ENCODE results near the gene GARRE1.
"Not testable (repeated sequence)": the region's sequence is repeated elsewhere in the genome, so short reads cannot be mapped to it uniquely, and the experiment has no call there.

Gene GARRE1, protein sequence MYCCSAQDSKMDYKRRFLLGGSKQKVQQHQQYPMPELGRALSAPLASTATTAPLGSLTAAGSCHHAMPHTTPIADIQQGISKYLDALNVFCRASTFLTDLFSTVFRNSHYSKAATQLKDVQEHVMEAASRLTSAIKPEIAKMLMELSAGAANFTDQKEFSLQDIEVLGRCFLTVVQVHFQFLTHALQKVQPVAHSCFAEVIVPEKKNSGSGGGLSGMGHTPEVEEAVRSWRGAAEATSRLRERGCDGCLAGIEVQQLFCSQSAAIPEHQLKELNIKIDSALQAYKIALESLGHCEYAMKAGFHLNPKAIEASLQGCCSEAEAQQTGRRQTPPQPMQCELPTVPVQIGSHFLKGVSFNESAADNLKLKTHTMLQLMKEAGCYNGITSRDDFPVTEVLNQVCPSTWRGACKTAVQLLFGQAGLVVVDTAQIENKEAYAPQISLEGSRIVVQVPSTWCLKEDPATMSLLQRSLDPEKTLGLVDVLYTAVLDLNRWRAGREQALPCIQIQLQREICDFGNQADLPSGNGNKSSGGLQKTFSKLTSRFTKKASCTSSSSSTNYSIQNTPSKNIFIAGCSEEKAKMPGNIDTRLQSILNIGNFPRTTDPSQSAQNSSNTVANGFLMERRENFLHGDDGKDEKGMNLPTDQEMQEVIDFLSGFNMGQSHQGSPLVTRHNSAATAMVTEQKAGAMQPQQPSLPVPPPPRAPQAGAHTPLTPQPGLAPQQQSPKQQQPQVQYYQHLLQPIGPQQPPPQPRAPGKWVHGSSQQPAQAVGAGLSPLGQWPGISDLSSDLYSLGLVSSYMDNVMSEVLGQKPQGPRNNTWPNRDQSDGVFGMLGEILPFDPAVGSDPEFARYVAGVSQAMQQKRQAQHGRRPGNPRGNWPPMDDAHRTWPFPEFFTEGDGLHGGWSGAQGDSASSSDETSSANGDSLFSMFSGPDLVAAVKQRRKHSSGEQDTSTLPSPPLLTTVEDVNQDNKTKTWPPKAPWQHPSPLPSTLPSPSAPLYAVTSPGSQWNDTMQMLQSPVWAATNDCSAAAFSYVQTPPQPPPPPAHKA (N-terminal part only)

DNA sequence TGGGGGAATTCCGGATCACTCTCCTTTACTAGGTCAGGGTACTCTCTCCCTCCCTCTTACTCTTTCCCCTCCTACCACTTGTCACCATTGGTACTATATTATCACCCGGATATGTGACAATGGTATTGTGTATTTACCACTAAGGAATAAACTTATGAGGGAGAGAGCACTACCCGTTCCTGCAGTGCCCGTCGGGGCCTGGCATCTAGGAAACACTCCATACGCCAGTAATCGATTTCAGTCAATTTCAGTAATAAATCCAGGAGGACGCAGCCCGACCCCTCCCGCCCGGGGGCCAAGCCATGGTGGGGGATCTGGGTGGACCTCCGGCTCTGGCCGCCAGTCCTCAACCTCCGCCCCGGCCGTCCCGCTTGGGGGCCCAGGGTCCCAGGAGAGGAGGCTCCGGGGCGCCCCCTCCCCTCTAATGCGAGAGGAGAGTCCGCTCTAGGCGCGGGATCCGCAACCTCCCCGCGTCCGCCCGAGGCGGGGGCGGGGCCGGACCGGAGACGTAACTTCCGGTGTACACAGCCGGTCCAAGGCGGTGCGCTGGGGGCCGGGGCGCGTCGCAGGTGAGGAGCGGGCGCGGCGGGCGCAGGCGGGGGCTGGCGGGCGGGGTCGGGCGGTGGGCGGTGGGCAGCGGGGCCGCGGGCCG is at the start of gene GARRE1:
Gene GARRE1 (plus strand): TSS at position 509 of the 652 bp plus-strand sequence. CDS start 45,920 bp downstream, outside the sequence.
- DNase-seq (ENCODE audit: low read depth in 2 of 2): peak; percentile 51 to 73

DNA sequence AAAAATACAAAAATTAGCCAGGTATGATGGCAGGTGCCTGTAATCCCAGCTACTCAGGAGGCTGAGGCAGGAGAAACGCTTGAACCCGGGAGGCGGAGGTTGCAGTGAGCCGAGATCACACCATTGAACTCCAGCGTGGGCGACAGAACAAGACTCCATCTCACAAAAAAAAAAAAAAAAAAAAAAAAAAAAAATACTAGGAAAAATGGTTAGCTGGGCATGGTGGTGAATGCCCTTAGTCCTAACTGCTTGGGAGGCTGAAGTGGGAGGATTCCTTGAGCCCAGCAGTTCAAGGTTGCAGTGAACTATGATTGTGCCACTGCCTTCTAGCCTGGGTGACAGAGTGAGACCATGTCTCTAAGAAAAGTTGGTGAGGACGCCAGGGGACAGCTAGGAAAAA is 49.0 kb upstream of the GARRE1 start:
- not testable (repeated sequence) for DNase-seq (ENCODE audit: low read depth in 2 of 2)

DNA sequence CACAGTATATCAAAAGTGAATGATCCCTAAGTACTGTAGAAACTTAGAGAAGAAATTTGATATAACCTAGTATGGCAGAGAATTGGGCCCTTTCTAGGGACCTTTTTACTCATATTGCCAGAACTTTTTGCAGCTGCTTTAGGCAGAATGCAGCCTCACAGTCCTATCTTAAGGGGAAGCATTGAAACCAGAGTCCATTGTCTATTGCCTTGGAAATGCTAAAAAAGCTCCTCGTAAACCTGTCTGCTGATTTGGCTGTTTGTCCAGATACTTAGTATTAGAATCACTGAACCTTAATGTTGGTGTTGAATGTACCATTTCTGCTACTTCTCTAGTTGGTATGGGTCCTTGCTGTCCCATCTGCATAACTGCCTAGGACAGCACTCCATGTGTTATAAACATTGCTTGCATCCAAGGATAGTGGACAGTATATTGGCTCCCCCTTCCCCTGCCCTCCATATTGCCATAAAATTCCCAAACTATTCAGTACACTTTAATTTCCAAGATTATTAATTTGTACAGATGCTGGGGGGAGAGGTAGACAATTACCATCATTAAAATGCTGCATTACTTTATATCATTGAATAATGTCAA is 46.0 kb upstream of the GARRE1 start:
- DNase-seq (ENCODE audit: low read depth in 2 of 2): no peak

DNA sequence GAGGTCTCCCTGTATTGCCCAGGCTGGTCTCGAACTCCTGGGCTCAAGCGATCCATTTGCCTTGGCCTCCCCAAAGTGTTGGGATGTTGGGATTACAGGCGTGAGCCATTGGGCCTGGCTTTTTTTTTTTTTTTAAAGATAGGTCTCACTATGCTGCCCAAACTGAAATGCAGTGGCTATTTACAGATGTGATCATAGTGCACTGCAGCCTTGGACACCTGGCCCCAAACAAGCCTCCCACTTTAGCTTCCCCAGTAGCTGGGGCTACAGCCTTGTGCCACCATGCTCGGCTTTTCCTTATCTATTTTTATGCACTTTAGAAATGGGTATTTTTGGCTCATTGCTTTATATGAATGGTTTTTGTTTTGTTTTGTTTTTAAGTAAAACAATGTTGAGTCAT is 44.6 kb upstream of the GARRE1 start:
- no peak for DNase-seq (ENCODE audit: low read depth in 2 of 2)

DNA sequence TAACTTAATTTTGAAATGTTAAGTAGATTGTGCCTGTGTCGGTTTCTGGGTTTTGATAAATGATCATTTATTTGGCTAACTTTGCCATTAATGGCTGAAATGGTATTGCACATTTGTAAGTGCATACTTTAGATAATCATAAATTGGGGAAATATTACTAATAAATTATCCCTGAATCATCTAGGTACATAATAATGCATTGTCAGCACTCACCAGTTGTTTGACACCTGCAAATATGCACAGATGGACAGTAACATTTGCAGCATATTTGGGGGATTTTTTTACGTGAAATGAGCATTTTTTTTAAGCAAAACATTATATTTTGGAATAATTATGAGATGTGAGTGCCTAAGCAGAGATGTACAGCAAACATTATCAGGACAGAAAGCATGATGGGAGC is 41.1 kb upstream of the GARRE1 start:
- DNase-seq (ENCODE audit: low read depth in 2 of 2): no peak

DNA sequence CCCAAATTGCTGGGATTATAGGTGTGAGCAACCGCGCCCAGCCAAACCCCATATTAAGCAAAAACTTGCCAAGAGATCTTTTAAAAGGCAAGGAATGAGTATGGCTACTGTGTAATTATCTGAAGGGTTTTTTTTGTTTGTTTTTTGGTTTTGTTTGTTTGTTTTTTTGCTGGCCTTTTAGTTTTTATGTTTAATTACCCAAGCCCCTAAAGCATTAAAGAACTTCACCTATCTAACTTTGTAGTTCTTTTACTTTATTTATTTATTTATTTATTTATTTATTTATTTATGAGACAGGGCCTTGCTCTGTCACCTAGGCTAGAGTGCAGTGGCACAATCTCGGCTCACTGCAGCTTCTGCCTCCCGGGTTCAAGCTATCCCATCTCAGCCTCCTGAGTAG is 40.3 kb upstream of the GARRE1 start:
- DNase-seq (ENCODE audit: low read depth in 2 of 2): no peak

DNA sequence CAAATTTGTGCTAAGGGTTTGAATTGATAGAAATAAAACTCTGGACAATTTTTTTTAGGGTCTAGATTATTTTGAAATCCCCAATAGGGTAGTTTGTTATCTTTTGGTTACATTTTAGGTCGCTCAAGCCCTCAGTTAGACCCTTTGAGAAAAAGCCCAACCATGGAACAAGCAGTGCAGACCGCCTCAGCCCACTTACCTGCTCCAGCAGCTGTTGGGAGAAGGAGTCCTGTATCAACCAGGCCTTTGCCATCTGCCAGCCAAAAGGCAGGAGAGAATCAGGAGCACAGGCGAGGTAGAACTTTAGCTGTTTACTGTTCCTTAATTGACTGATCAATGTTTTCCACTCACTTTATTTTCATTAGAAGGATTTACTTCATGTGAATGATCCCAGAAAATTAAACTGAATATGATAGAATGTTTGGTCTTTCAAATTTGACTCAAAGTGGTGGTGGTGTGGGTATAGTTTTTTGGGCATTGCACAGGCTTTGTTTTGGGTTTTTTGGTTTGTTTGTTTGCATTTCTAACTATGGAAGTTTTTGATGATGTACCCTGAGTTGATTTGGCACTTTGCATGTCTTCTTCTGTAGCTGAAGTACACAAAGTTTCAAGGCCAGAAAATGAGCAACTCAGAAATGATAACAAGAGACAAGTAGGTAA is 39.2 kb upstream of the GARRE1 start:
- DNase-seq (ENCODE audit: low read depth in 2 of 2): no peak

DNA sequence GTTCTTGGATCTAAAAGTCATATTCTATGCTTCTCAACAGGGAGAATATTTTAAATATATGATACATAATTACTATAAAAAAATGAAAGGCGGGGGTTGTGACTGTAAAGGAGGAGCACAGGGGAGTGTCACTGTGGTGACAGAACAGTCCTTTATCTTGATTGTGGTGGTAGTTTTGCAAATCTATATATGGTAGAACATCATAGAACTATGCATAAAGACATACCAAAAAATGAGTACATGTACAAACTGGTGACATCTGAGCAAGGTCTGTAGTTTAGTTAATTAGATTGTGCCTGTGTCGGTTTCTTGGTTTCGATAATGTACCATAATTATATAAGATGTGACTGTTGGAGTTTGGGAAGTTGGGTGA is 38.7 kb upstream of the GARRE1 start:
- no peak for DNase-seq (ENCODE audit: low read depth in 2 of 2)

DNA sequence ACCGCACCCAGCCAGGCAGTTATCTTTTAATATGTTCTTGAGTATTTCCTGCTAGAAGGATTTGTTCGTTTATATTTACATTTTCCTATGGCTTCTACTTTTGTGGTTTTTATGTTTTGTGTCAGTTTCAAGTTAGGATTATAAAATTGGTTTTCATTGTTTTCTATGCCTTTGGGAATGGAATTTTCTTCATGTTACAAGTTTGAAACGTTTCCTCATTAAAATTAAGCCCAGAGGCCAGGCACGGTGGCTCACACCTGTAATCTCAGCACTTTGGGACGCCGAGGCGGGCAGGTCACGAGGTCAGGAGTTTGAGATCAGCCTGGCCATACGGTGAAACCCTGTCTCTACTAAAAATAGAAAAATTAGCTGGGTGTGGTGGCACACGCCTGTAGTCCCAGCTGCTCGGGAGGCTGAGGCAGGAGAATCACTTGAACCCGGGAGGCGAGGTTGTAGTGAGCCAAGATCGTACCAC is 37.6 kb upstream of the GARRE1 start:
- not testable (repeated sequence) for DNase-seq (ENCODE audit: low read depth in 2 of 2)

DNA sequence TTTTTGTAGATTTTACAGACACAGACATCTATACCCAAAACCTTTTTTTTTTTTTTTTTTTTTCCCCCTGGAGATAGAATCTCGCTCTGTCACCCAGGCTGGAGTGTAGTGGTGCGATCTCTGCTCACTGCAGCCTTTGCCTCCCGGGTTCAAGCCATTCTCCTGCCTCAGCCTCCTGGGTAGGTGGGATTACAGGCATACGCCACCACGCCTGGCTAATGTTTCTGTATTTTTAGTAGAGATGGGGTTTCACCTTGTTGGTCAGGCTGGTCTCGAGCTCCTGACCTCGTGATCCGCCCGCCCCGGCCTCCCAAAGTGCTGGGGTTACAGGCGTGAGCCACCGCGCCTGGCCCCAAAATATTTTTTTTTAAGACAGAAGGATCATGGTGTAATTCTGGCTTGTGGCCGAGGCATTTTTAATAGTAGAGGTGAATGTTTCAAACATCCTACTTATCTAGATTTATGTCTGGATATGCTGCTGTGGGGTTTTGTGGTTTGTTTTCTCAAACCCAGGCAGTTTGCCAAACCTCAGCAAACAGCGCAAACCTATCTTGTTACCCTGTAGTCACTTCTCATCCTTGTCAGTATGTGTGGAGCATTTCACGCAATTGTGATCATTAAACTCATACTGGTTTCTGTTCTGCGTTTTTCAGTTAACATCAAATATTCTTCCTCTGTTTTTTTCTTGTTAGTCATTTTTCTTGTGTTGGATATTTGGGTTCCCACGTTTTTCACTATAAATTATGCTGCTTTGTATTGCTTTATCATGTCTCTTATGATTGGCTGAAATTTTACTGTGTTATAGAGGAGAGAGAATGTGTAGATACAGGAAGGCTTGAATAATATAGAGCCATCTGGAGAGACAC is 36.2 kb upstream of the GARRE1 start:
- DNase-seq (ENCODE audit: low read depth in 2 of 2): peak; percentile 38 to 40

DNA sequence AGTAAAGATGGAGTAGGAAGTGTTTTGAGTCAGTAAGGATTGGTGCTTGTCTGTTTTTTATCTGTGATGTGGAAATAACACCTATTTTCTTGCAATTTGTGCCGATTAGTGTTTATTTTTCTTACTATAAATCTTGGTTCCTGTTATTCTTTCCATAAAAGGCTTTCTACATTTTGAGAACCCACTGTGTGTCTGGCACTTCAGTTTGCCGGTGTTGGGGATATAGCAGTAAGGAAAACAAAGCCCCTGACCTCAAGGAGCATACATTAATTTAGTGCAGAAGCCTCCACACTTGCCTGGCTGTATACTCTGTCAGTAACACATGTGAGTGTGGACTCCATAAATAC is 35.6 kb upstream of the GARRE1 start:
- no peak for DNase-seq (ENCODE audit: low read depth in 2 of 2)

DNA sequence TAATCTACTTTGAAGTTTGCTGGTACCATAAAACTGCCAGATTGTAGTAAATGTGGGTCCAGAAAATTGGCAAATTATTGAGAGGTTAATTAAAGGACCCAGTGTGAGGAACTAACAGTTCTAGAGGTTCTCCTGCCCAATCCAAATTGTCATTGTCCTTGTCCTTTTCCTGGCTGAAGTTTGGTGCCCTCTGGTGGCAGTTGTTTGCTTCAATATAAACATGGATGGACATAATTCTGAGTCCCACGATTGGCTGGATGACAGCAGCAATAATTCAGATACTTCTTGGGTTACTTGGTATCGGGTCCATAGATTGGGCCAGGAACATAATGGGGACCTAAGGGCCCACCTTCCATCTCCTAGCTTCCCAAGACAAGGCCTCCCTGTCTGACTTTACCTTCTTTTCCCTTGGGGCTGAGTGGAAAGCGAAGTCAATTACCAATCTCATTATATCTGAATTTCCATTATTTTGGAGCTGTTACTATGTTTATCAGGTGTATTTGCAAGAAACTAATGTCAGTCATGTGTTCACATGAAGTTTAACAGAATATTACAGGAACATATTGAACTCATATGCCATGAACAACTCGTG is 33.8 kb upstream of the GARRE1 start:
- peak in 1 of 2 donors; percentile 34 for DNase-seq (ENCODE audit: low read depth in 2 of 2)

DNA sequence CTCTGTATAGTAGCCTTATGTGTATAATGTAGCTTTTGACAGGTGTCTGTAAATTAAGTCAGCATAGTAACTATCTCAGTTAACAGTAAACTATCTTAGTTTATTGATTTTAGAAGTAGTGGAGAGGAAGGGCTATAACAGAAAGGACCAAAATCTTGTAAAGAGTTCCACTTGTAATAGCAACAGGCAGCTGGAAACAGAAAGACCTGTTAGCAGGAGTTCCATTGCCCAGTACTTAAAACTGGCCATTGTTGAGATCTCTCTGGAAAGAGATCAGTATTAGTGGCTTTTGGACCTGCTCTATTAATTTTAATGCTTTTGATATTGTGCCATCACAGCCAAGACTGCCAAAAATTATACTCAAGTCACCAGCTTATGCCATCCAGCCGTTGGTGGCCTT is 32.0 kb upstream of the GARRE1 start:
- DNase-seq (ENCODE audit: low read depth in 2 of 2): no peak

DNA sequence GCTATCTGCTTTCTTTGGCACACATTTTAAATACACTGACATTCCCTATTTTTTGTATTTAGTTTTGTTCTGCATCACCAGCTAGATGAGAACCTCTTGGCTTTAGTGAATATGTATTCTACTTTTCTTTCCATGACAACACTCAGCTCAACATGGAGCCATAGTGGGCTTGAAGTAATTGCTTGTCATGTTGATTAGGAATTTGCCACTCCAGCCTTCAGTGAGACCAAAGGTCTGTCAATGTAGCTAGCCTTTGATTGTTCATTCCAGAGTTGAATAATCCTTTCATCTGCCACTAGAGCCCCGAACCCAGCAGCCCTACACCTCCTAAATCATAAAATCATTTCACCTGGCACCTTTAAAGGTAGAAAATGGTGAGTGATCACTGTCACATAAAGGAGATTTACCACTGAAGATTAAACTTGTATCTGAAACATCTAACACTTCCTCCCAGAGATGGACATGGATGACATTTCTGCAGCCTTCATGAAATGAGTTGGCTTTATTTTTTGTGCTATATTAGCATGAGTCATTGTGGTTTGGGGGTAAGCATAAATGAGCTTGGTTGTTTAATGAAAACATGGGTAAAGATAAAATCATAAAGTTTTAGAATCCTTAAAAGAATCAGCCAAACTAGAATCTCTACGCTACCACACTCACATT is 29.2 kb upstream of the GARRE1 start:
- DNase-seq (ENCODE audit: low read depth in 2 of 2): no peak

DNA sequence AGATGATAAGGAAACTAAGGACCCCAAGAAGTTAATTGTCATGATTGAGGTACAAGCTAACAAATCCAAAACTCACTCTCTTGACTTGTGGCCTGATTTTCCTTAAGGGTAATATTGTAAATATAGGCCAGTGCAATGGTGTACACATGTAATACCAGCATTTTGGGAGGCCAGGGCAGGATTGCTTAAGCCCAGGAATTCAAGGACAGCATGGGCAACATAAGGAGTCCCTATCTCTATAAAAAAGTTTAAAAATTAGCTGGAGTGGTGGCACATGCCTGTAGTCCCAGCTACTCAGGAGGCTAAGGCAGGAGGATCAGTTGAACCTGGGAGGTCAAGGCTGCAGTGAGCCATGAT is 28.7 kb upstream of the GARRE1 start:
- DNase-seq (ENCODE audit: low read depth in 2 of 2): no peak

DNA sequence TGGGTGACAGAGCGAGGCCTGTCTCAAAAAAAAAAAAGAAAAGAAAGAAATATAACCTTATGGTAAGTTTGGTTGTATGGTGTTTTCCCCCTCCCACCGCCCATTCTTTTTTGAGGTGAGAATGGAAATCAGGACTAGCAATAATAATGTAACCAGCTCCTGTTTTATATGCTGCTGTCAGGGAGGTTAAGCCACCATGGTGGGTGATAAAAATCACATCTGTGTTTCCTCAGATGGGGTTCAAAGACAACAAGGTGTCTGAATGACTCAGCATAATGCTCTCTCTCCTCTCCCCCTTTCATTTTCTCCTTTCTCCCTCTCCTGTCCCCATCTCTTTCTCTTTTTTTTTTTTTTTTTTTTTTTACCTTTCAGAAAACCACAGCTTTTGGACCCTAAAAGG is 28.3 kb upstream of the GARRE1 start:
- DNase-seq (ENCODE audit: low read depth in 2 of 2): no peak

DNA sequence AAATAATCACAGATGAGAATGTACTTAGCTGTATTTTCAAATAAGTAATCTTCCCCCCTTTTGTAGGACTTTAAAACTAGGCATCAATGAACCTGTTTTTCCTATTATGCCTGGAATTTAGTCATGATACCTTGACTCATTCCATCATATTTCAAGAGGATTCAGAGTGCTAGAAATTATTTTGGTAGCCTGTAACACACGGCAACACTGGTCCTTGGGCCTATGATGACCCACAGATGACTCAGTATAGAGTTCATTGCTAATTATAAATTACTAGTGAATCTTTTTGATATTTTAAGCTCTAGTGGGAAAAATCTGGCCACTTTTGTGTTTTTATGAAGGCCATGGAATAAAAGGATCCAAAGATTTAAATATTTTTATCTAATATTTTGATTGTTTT is 26.0 kb upstream of the GARRE1 start:
- DNase-seq (ENCODE audit: low read depth in 2 of 2): no peak

DNA sequence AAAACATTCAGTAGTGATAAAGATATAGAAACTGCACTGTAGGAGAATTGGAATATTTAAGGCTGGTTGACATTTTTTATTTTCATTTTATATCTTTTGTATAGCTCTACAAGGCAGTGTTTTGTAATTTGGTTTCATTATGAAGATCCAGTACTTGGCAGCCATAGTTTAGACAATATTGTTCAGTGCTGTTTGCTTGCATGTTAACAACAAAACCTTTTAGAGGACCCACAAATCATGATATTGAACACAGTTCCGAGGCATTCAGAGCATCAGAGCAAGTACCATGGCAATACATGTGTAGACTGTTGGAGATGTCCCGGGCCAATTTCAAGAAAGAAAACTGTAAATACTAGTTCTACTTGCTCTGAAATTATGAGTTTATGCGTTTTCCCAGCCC is 25.6 kb upstream of the GARRE1 start:
- DNase-seq (ENCODE audit: low read depth in 2 of 2): no peak

DNA sequence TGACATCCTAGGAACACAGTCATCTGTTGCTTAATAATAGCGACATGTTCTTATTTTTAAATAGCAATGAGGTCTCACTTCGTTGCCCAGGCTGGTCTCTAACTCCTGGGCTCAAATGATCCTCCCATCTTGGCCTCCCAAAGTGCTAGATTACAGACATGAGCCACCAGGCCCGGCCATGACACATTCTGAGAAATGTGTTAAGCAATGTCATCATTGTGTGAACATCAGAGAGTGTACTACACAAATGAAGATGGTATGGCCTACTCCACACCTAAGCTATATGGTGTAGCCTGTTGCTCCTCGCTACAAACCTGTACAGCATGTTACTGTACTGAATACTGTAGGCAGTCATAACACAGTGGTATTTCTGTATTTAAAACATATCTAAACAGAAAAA is 24.6 kb upstream of the GARRE1 start:
- DNase-seq (ENCODE audit: low read depth in 2 of 2): no peak
